GM21737 (cell line): ENCODE data around the gene GPR135.
"Not testable (repeated sequence)": the region's sequence is repeated elsewhere in the genome, so short reads cannot be mapped to it uniquely, and the experiment has no call there.

Experiments used
- ATAC-seq: cut with Tn5 transposase; IDR thresholded peaks from one replicate; pipeline ENCODE4 v1.9.1; 2021; ENCODE audit warnings: mild to moderate bottlenecking, moderate library complexity; ENCODE audit not compliant: unreplicated experiment

GPR135 gene

GRCh38 chr14:59478540-59478939, 13.4 kb upstream of the GPR135 start:
- ATAC-seq = no peak

DNA sequence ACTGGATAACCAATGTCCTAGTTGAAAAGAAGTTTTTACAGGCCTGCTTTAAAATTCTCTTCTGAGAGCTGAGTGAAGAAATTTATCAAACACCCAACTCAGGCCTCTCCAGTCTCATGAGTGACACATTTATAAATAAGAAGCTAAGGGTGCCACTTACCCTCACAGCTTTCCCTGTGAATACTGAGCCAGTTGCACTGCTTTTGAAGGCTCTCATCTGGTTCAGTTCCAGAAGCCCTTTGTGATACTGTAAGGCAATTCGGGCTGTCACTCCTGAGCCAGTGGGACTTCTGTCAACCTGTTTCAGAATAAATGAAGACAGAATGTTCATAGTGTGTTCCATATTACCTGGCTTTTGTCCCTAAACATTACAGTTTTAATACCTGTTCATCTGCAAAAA, 10.5 kb upstream of the GPR135 start:
- no peak for ATAC-seq

DNA sequence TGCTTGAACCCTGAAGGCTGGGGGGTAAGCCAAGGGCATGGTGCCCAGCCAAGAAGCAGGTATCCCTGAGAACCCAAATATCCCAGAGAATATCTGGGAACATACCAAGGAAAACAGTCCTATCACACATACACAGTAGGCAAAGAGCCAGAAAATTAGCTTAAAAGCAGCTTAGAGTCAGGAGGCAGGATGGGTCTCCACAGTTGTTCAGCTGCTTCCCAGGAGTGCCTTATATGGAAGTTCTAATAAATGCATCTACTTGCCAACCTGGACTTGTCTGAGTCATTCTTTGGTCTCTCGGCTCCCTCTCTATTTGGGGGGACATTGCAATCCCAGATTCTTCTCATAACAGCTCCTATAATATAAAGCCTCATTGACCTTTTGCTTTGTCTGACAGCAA, 9.0 kb upstream of the GPR135 start:
- ATAC-seq = no peak

DNA sequence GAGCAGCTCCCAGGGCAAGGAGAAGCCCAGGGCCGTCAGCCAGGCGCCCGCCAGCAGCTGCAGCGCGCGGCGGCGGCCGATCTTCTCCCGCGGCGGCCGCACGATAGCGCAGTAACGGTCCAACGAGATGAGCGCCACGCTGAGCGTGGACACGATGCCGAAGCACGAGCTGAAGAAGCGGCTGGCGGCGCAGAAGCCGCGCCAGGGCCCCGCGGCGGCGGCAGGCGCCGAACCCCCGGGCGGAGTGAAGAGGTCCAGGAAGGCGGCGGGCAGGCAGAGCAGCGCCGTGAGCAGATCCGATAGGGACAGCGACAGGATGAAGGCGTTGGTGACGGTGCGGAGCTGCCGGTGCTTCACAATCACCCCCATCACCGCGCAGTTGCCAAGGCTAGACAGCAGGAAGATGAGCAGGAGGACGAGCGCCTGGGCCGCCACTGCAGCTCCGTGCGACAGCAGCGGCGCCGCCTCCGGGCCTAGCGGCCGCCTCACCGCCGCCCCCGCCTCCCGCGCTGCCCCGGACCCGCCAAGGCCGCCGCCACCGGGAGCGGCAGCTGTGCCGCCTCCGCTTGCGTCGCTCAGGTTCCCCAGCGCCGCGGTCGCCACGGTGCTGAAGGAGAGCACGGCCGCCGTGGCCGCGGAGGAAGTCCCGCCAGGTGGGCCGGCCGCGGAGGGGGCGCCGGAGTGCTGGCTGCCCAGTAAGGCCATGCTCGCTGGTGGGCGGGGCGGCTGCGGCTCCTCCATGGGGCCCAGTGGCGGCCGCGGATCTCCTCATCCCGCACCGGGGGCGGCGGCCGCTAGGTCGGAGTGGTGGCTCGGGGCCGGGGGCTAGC, 479 bp downstream of the GPR135 start:
- ATAC-seq = peak; percentile 69

GRCh38 chr14:59463787-59464485, 1.2 kb downstream of the GPR135 start:
- ATAC-seq = peak; percentile 34

DNA sequence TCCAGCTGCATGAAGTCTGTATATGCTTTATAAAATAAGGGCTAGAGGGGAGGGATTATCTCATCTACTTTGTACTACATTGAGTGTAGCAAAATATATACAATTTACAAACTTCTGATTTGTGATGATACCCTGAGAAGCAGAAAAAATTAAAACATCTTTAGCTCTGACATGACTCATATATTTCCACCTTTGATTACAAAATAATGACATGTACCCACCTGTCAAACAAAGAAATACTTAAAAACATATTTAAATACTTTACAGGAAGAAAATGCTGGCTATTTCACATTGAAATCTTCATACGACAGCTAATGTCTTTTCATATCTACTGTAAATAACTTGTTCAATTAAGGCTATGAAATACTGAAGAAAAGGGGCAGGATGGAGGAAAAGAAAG, 3.3 kb downstream of the GPR135 start:
- ATAC-seq = no peak

DNA sequence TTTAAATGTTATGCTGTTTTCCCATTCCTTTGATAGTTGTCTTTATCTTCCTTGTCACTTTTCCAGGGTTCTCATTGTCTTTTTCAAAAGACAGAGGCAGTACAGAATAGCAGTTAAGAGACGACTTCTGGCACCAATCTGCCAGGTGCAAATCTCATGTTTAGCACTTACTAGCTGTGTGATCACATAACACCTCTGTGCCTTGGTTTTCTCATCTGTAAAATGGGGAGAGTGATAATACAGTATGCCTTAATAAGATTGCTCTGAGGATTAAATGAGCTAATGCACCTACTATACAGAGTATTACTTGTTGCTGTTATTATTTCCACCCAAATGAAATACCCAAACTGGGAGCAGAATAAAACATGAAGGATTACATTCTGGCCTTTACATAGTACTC, 4.8 kb downstream of the GPR135 start:
- no peak for ATAC-seq

GRCh38 chr14:59458486-59458885, 6.7 kb downstream of the GPR135 start:
- no peak for ATAC-seq

GRCh38 chr14:59455411-59455810, 9.8 kb downstream of the GPR135 start:
- no peak for ATAC-seq

DNA sequence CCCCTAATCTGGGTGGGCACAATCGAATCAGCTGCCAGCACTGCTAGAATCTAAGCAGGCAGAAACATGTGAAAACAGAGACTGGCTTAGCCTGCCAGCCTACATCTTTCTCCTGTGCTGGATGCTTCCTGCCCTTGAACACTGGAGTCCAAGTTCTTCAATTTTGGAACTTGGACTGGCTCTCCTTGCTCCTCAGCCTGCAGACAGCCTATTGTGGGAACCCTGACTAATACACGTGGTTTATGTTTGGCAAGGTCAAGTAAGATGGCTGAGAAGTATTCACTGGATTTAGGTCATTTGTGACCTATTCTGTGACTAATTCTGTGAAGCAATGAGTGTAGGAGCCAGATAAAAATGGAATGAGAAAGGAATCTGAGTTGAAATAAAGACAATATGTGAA, 11.0 kb downstream of the GPR135 start:
- ATAC-seq = no peak

DNA sequence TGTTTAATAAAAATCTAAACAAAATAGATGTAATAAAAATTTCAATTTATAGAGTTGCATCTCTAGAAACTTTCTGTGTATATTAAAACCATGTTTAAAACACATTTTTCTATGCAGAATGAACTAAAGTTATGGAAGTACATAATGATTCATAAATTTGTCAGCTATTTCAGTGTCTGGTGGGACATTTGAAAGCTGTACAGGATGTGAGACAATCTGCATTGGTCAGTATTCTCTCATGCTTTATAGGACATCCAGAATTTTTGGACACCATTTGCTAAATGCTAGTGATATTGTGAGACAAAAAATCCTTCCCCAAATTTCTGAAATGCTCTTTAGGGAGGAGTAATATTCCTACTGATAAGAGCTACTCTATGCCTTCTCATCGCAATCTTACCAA, 13.3 kb downstream of the GPR135 start:
- no peak for ATAC-seq

GRCh38 chr14:59450716-59451115, 14.5 kb downstream of the GPR135 start:
- ATAC-seq = no peak

DNA sequence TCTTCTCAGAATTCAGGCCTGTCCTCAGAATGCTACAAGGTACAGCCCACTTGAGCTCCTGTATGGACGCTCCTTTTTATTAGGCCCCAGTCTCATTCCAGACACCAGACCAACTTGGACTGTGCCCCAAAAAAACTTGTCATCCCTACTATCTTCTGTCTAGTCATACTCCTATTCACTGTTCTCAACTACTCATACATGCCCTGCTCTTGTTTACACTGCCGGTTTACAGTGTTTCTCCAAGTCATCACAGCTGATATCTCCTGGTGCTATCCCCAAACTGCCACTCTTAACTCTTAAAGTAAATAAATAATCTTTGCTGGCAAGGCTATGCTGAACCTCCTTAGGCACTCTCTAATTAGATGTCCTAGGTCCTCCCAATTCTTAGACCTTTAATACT, 16.5 kb downstream of the GPR135 start:
- ATAC-seq = not testable (repeated sequence)

- no peak for ATAC-seq
Observed at GRCh38 chr14:59439256-59439965, 25.8 kb downstream of the GPR135 start.

- ATAC-seq = no peak
Observed at GRCh38 chr14:59438195-59438647, 27.0 kb downstream of the GPR135 start.

DNA sequence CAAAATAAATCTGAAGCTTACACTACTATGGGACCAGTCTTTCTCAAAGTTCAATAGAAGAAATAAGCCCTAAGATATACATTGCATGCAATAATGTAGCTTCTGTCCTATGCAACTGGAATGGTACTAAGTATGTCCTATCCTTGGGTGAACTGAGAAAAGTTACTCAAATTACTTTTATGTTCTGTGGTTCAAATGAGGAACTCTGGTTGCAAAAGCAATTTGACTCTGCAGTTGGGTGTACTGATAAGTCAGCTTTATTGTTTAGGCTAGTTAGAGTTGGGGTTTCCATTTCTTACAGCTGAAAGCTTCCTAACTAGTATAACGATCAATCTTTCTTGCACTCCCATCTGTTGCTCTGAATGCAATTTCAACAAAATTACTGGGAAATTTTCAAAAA, 29.2 kb downstream of the GPR135 start:
- ATAC-seq = no peak

DNA sequence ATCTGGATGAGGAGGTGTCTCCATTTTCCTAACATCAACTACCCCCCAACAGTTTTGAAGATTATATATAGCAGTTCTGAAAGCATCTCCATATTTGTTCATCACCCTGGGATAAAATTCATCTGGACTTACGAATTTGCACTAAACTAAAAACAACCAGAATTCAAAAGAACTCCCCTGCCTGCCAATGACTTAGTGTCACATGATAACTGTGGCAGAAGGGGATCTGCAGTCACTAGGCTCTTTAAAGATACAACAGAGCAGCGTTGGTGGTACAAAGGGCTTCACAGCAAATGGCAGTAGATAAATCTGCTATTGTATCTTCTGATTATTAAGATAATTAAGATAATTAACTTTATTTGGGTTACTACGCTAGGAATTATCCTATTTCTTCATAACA, 30.1 kb downstream of the GPR135 start:
- ATAC-seq = no peak

DNA sequence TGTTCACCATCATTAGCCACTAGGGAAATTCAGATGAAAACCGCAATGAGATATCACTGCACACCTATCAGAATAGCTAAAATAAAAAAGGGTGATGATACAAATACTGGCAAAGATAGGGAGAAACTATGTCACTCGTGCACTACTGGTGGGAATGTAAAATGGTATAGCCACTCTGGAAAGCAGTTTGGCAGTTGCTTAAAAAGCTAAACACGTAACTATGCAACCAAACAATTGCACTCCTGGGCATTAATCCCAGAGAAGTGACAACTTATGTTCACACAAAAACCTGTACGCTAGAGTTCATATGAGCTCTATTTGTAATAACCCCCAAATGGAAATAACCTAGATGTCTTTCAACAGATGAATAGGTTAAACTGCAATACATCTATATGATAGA, 35.4 kb downstream of the GPR135 start:
- ATAC-seq = no peak

DNA sequence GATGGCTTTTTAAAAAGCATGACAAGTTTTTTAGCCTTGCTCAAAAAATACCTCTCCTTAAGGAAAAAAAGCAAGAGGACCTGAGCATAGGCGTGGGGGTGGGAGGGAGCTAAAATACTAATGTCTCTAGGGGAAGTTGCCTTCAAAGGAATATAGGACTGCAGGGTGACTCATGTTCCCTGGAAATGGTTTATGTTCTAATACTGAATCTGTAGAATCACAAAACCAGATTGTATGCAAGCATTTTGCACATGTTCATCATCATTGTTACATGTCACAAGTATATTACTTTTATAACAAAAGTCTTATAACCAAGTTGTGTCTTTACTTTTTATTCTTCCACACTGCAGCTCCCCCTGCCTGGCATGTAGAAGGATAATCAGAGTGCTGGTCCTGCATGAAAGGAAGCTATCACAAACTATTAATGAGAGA, 36.6 kb downstream of the GPR135 start:
- no peak for ATAC-seq

DNA sequence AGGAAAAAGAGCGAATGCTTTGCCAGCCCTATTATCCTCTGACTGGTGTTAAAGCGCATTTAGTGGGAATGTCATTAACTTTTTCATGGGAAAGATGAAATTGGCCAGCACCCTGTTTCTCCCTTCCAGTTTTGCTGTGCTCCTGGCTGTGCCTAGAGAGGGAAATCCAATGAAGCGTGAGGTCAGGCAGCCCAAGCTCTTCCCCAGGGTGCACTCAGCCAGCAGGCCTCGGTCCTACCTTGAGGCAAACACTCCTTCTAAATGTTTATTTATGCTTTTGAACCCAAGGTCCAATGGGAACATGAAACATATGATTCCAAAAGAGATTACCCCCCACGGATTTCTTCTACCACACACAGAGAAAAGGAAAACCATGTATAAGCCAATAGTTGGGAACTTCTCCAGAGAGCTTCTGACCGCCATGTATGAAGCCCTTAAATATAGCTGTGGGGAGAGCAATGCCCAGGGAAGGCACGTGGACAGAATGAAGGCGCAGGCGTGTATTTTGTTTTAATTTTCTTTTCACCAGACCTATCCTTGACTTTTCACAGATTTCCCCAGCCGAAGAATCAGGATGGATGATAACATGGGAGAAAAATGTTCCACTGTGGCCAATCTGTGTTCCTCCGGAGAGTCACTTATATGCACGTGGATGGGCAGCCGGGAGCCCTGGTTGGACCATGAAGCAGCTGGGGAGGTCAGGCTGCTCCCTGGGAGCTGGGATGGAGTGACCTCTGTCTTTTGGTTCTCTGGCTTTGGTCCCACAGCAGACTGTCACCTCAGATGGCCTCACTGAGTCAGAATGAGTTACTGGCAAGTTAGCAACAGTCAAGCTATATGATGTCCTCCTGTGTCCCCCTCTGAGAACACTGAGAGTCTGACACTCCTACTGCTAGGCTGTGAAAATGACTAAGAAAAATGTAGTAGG, 37.3 kb downstream of the GPR135 start:
- no peak for ATAC-seq
